Loucy (cell line): Measurements from ENCODE around the gene IPO9.

Experiments used
- EZH2phosphoT487 ChIP-seq: fragments of 200-600 bp; IDR thresholded peaks from 2 replicates; pipeline ENCODE4 v1.6.1; 2018; ENCODE audit warnings: antibody characterized with exemption, mild to moderate bottlenecking, moderate library complexity, borderline replicate concordance
- TF ChIP-seq, protein P1 (sequence below): fragments of 200-600 bp; sonication (generic); conservative IDR thresholded peaks from 2 replicates; pipeline ENCODE4 v1.5.1; 2014; ENCODE audit warnings: mild to moderate bottlenecking, antibody characterized with exemption, low read length

DNA sequence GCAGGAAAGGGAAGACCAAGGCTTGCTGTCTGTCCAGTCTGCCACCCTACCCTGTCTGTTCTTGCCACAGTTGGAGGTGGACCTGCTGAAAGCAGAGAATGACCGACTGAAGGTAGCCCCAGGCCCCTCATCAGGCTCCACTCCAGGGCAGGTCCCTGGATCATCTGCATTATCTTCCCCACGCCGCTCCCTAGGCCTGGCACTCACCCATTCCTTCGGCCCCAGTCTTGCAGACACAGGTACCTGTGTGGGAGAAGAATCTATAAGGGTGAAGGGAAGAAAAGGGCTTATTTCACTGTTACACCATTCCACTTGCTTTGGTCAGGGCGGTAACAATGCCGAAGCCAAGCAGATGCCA is 20.3 kb upstream of the IPO9 start:
- TF ChIP-seq, protein P1, sequence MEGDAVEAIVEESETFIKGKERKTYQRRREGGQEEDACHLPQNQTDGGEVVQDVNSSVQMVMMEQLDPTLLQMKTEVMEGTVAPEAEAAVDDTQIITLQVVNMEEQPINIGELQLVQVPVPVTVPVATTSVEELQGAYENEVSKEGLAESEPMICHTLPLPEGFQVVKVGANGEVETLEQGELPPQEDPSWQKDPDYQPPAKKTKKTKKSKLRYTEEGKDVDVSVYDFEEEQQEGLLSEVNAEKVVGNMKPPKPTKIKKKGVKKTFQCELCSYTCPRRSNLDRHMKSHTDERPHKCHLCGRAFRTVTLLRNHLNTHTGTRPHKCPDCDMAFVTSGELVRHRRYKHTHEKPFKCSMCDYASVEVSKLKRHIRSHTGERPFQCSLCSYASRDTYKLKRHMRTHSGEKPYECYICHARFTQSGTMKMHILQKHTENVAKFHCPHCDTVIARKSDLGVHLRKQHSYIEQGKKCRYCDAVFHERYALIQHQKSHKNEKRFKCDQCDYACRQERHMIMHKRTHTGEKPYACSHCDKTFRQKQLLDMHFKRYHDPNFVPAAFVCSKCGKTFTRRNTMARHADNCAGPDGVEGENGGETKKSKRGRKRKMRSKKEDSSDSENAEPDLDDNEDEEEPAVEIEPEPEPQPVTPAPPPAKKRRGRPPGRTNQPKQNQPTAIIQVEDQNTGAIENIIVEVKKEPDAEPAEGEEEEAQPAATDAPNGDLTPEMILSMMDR, result no peak
- TF ChIP-seq EZH2phosphoT487, result no peak
